ENCODE data around the gene CDY1. TPM values are rescaled to one million over a fixed set of nuclear protein-coding genes. Genes with fewer than 3 reads are reported as not detected.
"Not testable (repeated sequence)": the region's sequence is repeated elsewhere in the genome, so short reads cannot be mapped to it uniquely, and the experiment has no call there.

The CDY1 gene, protein sequence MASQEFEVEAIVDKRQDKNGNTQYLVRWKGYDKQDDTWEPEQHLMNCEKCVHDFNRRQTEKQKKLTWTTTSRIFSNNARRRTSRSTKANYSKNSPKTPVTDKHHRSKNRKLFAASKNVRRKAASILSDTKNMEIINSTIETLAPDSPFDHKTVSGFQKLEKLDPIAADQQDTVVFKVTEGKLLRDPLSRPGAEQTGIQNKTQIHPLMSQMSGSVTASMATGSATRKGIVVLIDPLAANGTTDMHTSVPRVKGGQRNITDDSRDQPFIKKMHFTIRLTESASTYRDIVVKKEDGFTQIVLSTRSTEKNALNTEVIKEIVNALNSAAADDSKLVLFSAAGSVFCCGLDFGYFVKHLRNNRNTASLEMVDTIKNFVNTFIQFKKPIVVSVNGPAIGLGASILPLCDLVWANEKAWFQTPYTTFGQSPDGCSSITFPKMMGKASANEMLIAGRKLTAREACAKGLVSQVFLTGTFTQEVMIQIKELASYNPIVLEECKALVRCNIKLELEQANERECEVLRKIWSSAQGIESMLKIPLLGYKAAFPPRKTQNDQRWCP
- total RNA-seq = not detected

- not testable (repeated sequence) for H3K27me3 Mint-ChIP-seq (ENCODE audit: low read depth); H3K36me3 Mint-ChIP-seq (ENCODE audit: insufficient read depth); H3K4me3 Mint-ChIP-seq; H3K9me3 Mint-ChIP-seq; DNase-seq; H3K4me1 Mint-ChIP-seq (ENCODE audit: low read depth); ATAC-seq
Observed at GRCh38 chrY:25621817-25622216, at the start of gene CDY1. CDY1 (plus strand) TSS chrY:25622117; CDS start chrY:25622443, 326 bp downstream.

DNA sequence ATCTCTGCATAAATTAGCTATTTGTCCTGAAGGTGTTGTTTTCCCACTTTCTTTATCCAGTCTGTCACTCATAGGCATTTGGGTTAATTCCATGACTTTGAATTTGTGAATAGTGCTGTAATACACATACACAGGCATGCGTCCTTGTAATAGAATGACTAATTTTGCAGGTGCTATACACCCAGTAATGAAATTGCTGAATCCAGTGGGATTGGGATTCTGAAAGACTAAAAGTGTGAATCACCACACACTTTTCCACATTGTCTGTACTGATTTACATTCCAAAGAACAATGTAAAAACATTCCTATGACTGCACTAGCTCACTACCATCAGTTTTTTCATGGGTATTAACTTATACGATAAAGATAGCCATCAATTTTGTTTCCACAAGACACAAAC is 28.6 kb upstream of the CDY1 start:
- not testable (repeated sequence) for H3K4me3 Mint-ChIP-seq; H3K27me3 Mint-ChIP-seq (ENCODE audit: low read depth); H3K9me3 Mint-ChIP-seq; H3K36me3 Mint-ChIP-seq (ENCODE audit: insufficient read depth); H3K4me1 Mint-ChIP-seq (ENCODE audit: low read depth); DNase-seq; ATAC-seq

- not testable (repeated sequence) for H3K27me3 Mint-ChIP-seq (ENCODE audit: low read depth); H3K9me3 Mint-ChIP-seq; DNase-seq; ATAC-seq; H3K4me3 Mint-ChIP-seq; H3K36me3 Mint-ChIP-seq (ENCODE audit: insufficient read depth); H3K4me1 Mint-ChIP-seq (ENCODE audit: low read depth)
Observed at GRCh38 chrY:25620209-25620608, 1.7 kb upstream of the CDY1 start.

DNA sequence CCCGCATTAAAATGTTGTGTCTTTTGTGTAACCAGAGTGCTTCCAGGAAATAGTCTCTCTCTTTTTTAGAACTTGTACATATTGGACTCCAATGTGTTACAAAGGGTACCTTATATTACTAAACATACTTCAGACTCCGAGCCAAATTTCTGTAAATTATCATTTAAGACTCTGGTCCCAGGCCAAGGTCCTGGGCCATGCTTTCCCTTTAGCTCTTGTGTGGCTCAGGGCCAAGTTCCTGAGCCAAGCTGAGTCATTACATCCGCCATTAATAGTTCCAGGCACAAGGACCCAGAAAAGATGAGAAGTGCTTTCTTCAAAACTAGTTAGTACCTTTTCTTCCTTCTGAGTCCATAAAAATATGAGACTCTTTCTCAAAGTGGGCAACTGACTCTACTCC is 4.6 kb downstream of the CDY1 start:
- not testable (repeated sequence) for ATAC-seq; H3K4me1 Mint-ChIP-seq (ENCODE audit: low read depth); H3K4me3 Mint-ChIP-seq; H3K27me3 Mint-ChIP-seq (ENCODE audit: low read depth); H3K36me3 Mint-ChIP-seq (ENCODE audit: insufficient read depth); DNase-seq; H3K9me3 Mint-ChIP-seq

GRCh38 chrY:25630383-25631112 is 8.6 kb downstream of the CDY1 start:
- H3K27me3 Mint-ChIP-seq (ENCODE audit: low read depth); H3K4me3 Mint-ChIP-seq; DNase-seq; H3K4me1 Mint-ChIP-seq (ENCODE audit: low read depth); ATAC-seq; H3K9me3 Mint-ChIP-seq; H3K36me3 Mint-ChIP-seq (ENCODE audit: insufficient read depth): not testable (repeated sequence)

DNA sequence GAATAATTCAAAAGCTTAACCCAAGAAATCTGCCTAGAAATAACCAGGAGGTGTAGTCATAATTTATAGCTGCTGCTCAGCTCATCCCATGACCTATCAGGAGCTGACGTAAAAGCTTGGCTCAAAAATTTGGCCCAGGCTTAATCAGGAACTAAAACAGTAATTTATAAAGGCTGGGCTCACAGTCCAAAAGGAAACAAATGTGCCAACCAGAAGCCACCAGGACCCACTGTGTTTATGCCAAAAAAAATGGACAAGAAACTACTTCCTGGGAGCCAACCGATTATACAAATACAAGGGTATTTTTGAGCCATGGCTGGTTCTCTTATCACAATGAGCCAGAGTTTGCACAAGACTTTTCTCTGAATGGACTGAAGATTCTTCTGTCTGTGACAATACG is 17.9 kb downstream of the CDY1 start:
- not testable (repeated sequence) for H3K36me3 Mint-ChIP-seq (ENCODE audit: insufficient read depth); H3K4me1 Mint-ChIP-seq (ENCODE audit: low read depth); H3K9me3 Mint-ChIP-seq

DNA sequence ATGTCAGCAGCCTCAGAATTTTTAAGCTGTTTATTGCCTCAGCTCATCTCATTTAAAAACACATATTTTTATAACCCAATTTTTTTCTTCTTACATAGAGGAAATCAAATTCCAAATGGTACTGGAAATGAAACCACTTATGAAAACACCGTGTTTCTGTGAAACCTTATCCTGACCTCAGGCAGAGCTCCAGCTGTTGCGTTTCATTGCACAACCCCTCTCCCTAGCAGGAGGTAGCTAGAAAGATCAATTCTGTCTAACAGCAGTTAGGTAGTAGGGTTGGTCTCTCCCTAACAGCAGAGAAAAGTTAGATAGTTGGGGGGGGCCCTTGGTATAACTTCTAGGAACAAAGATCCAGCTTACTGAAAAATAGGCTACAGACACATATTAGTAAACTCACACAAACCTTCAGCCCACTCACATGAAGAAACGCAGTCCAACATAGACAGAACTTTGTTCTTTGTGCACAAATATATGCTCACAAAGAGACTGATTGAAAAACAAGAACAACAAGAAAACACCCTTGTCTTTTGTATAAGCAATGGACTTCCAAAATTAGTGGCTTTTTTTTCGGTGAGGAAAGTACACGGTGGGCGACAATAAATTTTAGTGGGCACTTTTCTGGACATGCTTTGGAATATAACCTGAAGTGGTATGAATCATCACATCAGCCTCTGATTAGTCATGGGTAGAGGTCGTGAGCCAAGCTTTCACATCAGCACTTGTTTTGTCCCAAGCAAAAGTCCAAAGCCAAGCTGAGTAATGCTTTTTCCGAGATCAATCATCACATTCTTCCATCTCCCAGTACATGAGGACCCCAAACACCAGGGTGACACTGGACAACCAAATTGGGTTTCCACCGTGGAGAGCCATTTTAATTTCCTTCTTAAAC is 21.4 kb downstream of the CDY1 start:
- ATAC-seq; H3K36me3 Mint-ChIP-seq (ENCODE audit: insufficient read depth); H3K27me3 Mint-ChIP-seq (ENCODE audit: low read depth); DNase-seq; H3K4me3 Mint-ChIP-seq; H3K4me1 Mint-ChIP-seq (ENCODE audit: low read depth); H3K9me3 Mint-ChIP-seq: not testable (repeated sequence)

More for the DNA sequence above, 17.9 kb downstream of the CDY1 start:
- H3K27me3 Mint-ChIP-seq (ENCODE audit: low read depth); ATAC-seq; DNase-seq; H3K4me3 Mint-ChIP-seq: not testable (repeated sequence)

All from activated T-cell treated with anti-CD3 and anti-CD28 coated beads, Interleukin-2, amount 50 U/mL, for 4 hours (primary cell).